GM19043 (cell line): Measurements from ENCODE around the gene MYOZ3.

Experiments used
- ATAC-seq: cut with Tn5 transposase; IDR thresholded peaks from one replicate; pipeline ENCODE4 v1.9.1; 2021; ENCODE audit warnings: low read depth; ENCODE audit not compliant: unreplicated experiment

MYOZ3 gene, protein sequence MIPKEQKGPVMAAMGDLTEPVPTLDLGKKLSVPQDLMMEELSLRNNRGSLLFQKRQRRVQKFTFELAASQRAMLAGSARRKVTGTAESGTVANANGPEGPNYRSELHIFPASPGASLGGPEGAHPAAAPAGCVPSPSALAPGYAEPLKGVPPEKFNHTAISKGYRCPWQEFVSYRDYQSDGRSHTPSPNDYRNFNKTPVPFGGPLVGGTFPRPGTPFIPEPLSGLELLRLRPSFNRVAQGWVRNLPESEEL

DNA sequence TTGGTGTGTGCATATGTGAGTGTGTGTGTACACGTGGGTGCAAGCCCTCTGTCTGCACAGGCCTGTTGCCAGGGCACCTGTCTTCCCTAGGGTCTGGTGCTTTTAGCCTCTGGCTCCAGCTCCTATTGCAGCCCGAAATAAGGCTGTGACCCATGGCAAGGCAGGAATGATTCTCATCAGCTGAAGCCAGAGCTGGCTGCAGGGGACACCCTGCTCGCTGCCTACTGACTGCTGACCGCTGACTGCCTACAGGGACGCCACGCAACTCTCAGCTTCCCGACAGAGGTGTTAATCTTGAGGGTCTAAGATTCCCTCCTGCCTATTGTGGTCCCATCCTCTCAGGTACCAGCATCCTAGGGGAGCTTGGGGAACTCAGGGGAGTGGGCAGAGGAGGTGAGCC, at the start of gene MYOZ3:
Gene MYOZ3, plus strand, starts transcription at position 166 of the 400 bp plus-strand sequence. CDS start 1,691 bp downstream, outside the sequence.
- ATAC-seq: no peak

DNA sequence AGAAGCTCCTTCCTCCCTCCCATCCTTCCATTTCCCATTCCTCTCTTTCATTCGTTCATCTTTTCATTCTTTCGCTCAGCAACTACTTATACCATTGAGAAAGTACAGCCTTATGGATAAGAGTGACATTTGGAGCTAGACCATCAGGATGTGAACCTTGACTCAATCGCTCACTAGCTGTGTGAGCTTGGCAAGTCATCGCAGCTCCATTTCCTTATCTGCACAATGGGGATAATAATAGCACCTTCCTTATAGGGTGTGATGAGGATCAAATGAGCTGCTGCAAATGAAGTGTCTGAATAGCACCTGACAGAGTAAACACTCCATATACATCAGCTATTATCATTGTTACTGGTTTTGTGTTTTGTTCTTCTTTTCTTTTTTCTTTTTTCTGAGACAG, 48.6 kb upstream of the MYOZ3 start:
- ATAC-seq: no peak

DNA sequence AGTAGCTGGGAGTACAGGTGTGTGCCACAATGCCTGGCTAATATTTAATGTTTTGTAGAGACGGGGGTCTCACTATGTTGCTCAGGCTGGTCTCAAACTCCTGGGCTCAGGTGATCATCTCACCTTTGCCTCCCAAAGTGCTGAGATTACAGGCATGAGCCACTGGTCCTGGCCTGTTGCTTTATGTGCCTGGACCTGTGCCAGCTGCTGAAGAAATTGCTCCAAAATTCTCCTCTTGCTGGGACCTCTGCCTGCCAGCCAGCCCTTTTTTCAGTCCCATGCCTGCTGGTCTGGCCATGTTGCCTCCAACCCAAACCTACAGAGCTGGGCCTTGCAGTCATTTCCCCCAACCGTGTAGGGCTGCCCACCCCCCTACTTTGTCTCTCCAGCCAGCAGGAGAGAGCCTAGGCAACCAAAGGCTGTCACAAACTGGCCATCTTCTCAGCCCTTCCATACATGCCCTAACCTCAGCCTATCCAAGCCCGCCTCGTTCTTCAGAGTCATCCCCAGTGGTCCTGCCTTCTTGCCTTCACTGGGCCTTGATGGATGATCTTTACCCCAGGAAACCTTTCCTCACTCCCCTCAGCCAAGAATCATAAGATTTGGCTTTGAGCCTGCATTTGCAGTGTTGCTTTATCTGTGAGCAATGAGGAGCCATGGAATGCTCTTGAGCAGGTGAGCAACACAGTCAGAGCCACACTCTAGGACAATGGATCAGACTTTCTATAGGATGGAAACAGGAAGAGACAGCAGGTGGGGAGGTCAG, 48.0 kb upstream of the MYOZ3 start:
- ATAC-seq: no peak

DNA sequence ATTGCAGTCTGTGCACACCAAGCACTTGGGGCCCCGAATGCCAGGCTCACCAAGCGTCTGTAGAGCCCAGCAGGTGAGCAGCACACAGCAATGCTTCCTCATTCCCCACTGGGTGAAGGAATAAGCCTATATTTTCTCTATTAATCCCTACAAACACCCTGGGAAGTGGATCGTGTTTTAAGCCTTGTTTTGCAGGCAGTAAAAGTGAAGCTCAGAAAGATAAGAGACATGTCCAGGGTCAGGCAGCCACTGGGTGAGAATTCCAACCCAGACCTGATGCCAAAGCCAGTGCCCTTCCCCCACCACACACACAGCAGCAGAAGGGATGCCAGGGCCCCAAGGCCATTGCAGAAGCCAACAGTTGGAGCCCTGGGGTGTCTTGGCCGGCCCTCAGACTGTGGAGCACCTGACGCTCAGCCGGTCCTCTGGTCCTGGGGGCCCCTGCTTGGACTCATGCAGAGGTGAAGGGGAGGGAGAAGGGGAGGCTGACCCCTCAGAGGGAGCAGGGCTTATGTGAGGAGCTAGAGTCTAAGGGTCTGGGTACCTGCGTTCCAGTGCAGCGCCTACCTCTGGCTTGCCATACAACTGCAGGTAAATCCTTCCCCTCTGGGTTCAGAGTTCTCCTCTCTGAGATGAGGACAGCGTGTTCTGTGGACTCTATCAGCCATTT, 46.9 kb upstream of the MYOZ3 start:
- no peak for ATAC-seq

DNA sequence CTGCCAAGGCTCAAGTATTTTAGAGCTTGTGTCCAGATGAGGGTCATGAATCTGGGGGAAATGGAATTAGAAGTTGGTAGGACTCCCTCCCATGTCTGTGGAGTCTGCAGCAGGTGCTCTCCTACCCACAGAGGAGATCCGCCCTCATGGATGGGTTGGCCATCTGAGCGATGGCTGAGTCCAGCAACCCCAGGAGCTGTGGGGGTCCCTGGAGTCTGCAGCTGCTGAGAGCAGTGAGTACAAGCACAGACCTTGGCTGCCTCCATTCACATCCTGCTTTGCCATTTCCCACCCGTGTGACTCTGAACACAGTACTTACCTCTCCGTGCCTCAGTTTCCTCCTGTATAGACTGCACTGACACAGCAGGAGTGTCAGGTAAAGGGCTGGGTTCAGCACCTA, 46.4 kb upstream of the MYOZ3 start:
- no peak for ATAC-seq

DNA sequence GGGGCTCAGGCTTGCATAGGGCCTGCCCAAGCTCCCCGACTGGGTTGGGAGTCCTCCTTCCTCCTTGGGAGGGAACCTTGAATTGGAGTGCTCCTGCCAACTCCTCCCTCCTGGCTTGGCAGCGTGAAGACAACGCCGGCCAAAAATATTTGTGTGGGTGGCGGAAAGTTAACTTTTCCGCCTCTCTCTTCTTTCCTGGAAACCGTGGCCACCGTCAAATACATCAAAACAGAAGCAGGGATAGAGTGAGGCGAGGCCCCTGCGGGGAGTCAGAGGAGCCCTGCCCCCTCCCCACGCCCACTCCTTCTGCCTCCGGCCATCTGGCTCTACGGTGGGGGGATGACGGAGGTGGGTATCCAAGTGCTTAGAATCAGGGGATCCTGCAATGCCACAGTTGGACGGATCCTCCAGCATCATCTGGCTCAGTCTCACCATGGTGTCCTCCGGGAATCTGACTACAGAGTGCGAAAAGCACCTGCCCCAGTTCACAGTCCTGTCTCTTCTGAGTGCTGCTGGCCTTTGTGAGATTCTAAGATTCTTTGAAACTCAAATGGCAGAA, 45.8 kb upstream of the MYOZ3 start:
- no peak for ATAC-seq

DNA sequence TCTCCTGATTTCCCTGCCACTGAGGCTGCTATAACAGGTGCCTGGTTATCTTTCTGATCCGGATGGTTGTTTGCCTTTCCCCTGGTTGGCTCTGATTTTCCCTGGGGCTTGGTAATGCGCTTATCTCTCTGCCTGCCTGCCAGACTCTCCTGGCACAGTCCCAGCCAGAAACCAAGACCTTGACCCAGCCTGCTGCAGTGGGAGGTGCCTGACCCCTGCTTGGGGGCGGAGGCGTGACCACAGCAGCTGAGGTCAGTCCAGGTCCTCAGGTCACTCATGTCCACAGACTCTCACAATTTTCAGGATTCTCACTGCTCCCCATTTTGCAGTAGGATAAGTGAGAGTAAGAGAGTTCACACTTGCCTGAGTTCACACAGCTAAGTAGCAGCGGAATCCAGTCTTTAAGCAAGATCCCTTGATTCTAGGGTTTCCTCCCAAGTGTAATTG, 45.0 kb upstream of the MYOZ3 start:
- ATAC-seq: no peak

DNA sequence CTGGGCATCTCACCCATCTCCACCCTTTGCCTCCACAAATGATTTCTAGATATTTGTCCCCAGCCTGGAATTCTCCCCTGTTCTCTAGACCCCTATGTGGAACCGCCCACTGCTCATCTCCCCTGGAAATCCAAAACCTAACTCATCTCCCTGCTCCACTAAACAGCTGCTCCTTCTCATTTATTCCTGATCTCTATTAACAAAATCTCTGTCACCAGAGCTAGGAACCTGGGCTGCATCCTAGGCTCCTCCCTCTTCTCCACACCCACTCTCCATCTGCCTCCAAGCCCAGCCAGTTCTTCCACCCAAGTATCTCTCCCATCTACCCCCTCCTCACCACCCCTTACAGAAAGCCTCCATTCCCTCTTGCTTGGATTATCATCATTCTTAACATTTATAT, 44.5 kb upstream of the MYOZ3 start:
- ATAC-seq: no peak

DNA sequence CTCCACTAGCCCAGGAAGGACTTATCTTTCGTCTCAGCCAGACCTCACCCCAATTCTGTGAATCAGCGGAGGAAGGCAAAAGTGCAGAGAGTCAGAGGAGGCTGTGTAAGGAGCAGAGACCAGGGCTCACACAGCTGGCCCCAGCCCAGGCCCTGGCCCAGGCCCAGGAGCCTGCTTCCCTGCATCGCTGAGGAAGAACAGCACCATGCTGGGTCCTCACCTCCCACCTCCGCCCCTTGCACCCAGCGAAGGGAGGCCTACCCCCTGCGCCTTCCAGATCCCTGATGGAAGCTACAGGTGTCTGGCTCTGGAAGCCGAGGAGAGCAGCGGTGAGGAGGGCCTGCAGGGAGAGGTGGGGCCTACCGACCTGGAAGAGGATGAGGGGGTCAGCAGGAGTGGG, 42.9 kb upstream of the MYOZ3 start:
- no peak for ATAC-seq

DNA sequence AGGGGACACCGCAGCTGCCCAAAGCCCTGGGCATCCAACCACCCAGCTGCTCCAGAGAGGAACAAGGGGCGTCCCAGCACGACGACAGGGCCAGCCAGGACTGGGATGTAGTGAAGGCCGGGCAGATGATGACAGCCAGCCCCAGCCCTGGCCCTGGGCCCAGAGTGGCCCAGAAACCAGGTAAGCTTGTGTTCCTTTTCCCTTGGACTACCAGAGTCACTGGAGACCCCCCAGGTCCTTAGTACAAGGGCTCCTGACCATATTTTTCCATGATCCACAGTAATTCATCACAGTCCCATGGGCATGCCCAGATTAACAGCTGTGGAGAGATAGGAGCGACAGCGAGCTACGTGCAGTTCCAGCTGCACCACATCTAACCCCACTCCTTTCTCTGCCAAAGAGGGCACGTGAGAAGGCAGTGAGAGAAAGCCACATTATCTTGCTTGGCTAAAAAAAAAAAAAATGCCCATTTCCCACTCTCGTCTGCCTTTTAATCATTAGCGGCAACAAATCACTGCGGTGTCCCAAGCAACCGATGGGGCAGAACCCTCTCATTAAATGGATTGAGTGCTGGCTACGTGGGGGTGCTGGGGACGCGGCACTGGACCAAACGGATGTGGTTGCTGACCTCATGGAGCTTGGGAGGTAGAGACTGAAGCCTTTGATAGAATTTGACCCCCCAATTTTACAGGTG, 42.3 kb upstream of the MYOZ3 start:
- no peak for ATAC-seq

DNA sequence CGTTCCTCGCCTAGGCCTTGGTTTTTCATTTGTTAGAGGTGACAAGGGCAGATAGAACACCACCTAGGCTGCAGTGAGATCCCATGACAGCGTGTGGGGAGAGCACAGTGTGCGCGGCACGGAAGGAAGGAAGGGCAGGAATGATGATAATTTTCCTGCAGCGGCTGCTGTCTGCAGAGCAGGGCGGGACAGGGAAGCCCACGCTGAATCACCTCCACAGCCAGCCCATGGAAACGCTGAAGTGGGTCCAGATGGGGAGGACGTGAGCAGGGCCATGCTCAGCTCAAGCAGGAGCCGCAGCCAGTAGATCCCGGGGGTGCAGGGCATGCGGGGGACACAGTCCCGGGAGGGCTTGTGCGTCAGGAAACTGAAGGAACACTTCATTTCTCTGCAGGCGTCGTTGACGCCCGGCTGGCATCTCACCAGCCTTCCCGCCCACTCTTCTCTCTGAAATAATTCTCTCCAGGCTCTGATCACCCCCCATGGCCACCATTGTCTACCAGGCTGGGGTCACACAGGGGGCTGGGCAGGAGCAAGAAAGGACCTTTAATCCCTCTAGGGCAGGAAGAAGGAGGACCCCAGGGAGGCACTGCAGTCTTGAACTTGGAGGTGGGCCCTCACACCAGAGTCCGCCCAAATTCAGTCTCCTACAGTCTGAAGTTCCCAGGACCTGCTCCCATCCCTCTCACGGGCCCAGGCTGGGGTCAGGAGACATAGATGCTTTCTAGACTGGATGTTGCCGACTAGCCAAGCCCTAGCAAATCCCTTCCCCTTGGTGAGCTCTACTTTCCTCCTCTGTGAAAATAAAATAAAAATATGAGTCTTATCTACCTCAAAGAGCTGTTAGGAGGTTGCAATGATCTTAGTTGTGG, 41.5 kb upstream of the MYOZ3 start:
- ATAC-seq: no peak

DNA sequence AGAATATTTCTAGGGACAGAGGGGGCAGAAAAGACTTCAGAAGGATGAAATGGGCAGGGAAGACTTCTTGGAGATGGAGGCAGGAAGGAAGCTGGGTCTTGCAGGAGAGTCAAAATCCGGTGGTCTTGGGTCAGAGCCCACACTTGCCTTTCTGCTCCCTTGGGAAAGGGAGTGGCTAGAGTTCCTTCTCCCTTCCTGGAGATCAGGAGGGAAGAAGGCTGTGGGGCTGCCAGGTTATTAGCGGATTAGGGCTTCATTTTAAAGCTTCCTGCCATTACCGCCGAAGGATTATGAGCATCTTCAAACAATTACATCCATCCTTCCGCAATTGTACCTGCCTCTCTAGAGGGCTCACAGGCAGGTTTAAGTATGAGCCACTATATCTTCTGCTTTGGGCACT, 39.8 kb upstream of the MYOZ3 start:
- no peak for ATAC-seq

DNA sequence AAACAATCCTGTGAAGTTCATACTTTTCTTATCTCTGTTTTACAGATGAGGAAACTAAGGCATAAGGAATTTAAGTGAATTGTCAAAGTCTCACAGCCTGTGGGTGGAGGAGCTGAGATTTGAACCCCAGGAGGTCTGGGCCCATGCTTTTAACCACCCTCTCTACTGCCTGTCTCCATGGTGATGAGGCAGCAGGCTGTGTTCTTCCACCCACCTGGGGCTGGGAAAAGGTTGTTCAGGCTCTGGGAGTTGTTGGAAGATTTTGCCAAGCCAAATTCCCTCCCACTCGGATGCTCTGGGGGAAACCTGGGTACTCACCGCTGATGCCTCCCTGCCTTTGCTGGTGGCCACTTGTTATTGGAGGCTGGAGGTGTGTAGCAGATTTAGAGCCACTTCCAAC, 38.9 kb upstream of the MYOZ3 start:
- ATAC-seq: no peak

DNA sequence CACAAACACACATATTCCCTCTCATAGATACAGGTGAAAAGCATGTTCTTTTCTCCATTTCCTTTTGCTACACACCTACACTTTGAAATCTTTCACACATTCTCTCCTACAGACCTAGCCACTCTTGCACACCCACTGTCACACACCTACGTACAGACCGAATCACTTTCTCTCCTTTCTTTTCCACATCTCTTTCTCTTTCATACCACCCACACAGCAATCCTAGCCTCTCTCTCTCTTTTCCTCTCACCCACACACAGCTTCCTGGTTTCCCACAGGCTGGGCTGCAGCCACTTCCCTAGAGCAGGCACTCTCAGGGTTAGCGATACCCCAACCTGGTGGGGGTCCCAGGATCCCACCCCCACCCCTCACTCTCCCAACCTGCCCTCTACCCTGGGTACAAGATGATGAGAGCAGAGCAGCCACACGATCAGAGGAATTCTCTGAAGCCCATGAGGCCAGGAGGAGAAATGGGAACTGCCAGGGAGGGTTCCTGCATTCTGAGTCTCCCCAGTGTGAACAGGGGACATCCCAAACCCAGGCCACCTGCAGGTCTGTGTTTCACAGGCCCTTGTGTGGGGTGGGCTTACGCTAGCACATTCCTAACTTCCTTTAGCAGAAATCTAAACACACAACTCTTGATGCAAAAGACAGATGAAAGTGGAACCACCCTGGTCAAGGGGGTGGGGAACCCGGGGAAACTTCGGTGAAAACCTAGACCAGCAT, 37.7 kb upstream of the MYOZ3 start:
- no peak for ATAC-seq

DNA sequence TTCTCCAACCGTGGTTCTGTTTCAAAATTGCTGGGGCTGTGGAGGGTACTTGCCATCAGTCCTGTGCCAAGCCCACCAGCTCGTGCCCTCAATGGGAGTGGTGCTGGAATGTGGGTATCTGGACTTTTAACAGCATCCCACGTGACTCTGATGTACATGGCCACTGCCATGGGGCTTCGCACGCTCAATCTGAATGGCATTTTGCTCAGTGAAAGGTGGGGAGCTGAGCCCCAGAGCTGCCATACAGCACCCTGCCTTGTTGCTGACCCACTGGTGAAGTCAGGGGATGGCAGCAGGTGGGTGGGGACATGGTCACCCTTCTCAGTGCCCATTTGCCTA, 37.2 kb upstream of the MYOZ3 start:
- no peak for ATAC-seq

DNA sequence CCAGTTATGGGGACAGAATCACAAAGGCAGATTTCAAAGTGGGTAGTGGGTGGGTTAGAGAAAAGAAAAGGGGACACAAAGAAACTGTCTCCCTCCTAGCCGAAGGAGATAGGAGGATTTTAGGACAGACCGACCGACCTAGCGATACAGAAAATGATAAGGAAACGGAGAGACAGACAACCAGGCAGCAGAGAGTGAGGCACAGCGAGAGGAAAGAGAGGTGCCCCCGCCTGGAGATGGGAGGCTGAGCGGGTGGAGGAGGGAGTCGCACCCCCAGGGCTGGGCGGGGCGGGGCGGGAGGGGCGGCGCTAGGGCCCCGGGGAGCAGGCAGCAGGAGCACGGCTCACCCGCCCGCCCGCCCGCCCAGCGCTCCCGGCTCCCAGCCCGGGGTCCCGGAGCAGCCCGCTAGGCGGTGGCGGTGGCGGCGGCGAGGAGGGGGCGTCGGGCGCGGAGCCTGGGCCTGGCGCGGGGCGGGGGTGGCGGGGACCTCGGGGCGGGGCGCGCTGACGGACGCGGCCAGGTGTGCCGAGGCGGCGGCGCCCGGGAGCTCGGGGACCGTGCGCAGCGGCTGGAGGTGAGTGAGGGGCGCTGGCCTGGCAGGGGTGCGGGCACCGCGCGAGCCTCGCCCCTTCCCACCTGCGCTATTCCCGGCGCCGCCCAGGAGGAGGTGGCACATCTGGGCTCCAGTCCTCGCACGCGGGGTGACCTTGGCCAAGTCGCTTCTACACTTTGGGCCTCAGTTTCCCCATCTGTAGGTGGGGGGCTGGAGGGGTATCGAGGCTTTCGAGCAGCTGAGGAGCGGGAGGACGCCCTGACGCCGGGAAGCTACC, 36.5 kb upstream of the MYOZ3 start:
- peak; percentile 38 for ATAC-seq

DNA sequence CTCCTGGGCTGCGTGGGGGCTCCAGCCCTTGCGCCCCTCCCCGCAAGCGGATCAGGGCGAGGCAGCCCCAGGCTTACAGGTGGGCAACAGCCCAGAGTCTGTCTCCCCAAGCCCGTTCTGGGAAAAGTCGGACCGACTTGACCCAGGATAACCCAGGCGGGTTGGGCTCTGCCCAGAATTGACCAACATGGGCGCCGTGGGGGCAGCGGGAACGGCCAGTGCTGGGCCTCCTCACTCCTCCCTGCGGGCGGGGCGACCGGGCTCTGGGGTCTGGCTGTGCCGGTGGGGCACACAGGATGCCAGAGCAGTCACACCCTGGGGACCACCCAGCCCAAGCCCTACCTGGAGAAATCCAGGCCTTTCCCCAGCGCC, 35.9 kb upstream of the MYOZ3 start:
- no peak for ATAC-seq
